GM12801 (cell line): Measurements from ENCODE around the gene CLK2.

Experiments
- TF ChIP-seq, protein P1 (sequence below): IDR thresholded peaks from one replicate; pipeline ENCODE4 v1.5.1; 2011; ENCODE audit warnings: control low read depth; ENCODE audit not compliant: insufficient read length; ENCODE audit errors: extremely low read depth

CLK2 gene

DNA sequence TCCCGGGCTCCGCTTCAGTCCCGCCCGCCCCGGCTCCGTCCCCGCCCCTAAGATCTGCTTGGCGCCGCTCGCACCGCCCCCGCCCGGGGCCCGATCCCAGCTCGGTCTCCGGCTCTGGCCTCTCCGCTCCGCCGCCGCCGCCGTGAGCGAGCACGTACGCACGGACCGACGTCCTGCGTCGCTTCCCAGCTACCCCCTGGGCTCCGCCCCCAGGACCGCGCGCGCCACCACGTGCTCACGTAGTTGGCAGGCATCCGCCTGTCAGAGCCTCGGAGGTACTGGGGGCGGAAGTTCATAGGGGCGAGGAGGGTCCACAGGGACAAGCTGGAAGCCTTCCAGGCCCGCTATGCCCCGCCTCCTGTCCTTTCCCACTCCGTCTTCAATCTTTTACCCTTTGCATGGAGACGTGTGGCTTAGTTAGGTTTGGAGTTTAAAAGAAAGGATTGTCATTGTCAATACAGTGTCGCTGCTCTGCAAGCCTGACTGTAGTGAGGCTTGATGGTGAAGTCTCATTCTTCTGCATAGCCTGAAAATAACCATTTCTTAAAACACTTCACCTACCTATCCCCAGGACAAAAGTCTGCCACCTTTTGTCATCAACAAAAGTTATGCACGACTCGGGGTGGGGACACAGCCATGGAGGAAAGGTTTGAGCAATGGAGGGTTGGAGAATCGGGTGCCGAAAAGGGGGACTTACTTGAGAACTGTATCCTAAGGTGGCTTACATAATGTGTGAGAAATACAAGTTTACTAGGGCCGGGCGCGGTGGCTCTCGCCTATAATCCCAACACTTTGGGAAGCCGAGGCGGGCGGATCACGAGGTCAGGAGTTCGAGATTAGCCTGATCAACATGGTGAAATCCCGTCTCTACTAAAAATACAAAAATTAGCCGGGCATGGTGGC, at the start of gene CLK2:
Gene CLK2, minus strand, starts transcription at position 162 of the 903 bp plus-strand sequence. CDS start 2,527 bp downstream, outside the sequence.
- TF ChIP-seq, protein P1, sequence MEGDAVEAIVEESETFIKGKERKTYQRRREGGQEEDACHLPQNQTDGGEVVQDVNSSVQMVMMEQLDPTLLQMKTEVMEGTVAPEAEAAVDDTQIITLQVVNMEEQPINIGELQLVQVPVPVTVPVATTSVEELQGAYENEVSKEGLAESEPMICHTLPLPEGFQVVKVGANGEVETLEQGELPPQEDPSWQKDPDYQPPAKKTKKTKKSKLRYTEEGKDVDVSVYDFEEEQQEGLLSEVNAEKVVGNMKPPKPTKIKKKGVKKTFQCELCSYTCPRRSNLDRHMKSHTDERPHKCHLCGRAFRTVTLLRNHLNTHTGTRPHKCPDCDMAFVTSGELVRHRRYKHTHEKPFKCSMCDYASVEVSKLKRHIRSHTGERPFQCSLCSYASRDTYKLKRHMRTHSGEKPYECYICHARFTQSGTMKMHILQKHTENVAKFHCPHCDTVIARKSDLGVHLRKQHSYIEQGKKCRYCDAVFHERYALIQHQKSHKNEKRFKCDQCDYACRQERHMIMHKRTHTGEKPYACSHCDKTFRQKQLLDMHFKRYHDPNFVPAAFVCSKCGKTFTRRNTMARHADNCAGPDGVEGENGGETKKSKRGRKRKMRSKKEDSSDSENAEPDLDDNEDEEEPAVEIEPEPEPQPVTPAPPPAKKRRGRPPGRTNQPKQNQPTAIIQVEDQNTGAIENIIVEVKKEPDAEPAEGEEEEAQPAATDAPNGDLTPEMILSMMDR: no peak

DNA sequence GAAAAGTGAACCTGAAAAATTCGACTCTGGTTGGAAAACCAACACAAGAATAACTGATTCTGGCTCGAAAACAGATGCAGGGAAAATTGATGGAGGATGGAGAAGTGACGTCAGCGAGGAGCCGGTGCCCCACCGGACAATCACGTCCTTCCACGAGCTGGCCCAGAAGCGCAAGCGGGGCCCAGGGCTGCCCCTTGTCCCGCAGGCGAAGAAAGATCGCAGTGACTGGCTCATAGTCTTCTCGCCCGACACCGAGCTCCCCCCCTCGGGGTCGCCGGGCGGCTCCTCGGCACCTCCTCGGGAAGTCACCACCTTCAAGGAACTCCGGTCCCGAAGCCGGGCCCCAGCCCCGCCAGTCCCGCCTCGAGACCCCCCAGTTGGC, 49.3 kb upstream of the CLK2 start:
- TF ChIP-seq, protein P1: no peak

DNA sequence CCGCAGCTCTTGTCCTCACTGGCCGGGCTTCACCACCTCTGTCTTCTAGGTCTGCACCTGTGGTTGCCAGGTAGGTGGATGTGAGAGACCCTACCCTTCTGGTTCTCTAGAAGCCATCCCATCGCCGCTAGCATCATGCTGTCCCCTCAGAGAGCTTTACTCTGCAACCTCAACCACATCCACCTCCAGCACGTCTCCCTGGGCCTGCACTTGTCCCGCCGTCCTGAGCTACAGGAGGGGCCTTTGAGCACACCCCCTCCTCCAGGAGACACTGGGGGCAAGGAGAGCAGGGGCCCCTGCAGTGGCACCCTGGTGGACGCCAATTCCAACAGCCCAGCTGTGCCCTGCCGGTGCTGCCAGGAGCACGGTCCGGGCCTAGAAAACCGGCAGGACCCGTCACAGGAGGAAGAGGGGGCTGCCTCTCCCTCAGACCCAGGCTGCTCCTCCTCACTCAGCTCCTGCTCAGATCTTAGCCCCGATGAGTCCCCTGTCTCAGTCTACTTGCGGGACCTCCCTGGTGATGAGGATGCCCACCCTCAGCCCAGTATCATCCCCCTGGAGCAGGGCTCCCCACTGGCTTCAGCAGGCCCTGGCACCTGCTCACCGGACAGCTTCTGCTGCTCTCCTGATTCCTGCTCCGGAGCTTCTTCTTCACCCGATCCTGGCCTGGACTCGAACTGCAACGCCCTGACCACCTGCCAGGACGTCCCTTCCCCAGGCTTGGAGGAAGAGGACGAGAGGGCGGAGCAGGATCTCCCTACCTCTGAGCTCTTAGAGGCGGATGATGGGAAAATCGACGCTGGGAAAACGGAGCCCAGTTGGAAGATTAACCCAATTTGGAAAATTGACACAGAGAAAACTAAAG, 48.6 kb upstream of the CLK2 start:
- TF ChIP-seq, protein P1: no peak

DNA sequence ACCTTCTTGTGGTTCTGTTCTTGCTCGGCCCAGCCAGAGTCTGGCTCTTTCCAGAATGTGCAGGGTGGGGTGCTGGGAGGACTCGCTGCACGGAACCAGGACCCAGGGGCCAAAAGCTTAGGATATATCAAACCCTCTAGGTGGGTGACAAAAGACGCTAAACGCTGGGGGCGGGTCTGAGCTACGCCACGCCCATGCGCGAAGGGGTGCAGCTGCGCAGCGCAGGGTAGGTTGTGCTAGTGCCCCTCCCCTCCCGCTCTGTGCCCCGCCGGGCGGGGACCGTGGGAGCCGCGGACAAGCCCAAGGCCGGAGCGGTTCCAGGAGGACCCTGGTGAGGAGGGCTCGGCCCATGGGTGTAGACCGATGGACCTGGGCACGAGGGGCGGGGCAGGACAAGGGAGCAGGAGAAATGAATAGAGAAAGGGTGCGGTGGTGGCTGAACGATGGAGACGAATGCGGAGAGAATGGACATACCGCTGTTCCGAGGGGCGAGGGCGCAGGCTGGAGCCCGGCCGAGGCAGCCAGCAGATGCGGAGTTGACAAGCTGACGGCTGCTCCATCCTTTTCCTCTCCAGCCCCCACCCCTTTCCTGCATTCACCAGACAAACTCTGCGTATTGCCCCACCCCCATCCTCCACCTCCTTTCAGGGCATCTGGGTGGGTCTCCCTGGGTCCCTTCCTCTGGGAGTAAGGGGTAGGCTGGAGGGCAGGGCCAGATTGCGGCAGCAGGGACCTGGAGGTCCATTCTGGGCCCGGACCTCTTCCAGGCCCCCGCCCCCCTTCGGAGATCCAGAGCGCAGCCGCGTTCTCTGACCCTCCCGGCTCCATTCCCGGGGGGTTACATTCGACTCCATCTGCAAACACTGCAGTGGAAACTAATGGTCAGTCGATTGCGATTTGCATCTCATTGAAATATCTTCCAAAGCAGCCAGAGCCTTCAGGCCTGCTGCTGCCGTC, 47.6 kb upstream of the CLK2 start, which contains the start of gene RUSC1:
Gene RUSC1, plus strand, starts transcription at position 234 of the 957 bp plus-strand sequence. CDS start 880 bp downstream, outside the sequence.
- TF ChIP-seq, protein P1: no peak

DNA sequence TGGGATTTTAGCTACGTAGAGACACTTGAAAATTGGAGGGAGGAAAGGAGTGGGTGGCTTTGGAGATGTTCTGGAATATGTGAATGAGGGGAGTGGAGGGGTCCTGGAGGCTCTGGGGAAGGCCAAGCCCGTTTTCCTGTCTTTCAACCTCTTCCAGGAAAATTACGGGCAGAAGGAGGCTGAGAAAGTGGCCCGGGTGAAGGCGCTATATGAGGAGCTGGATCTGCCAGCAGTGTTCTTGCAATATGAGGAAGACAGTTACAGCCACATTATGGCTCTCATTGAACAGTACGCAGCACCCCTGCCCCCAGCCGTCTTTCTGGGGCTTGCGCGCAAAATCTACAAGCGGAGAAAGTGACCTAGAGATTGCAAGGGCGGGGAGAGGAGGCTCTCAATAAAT, 46.9 kb upstream of the CLK2 start:
- TF ChIP-seq, protein P1: no peak

DNA sequence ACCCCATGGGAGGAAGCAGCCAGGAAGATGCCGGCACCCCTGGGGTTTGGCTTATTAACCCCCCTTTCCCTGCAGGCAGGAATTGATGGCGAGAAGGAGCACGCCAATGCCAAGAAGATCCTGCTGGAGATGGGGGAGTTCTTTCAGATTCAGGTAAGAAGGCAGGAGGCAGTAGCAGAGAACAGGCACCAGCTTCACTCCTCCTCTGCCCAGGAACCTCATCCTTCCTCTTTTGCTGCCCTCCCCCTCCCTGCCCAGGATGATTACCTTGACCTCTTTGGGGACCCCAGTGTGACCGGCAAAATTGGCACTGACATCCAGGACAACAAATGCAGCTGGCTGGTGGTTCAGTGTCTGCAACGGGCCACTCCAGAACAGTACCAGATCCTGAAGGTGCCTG, 46.2 kb upstream of the CLK2 start:
- TF ChIP-seq, protein P1: no peak
